Duodenal mucosa (tissue), 2 donors: ENCODE results near the gene EEF1A1.
A peak's percentile ranks its signal among the peaks of the same experiment; 100 is the strongest.

ENCODE experiments used
- H3K27ac ChIP-seq: one replicate; pipeline ENCODE4 v1.7.0; 2013; ENCODE audit warnings: low read depth, low read length
- H3K27me3 ChIP-seq, 2 donors: one replicate each; pipeline ENCODE4 v1.7.0; 2013; ENCODE audit warnings: low read length in 2 of 2, control low read depth in 1 of 2; ENCODE audit not compliant: insufficient read depth in 2 of 2, control insufficient read depth in 1 of 2
- H3K36me3 ChIP-seq, 2 donors: one replicate each; pipeline ENCODE4 v1.7.0; 2013; ENCODE audit warnings: low read length in 2 of 2, control low read depth in 1 of 2; ENCODE audit not compliant: insufficient read depth in 2 of 2, control insufficient read depth in 1 of 2
- H3K4me1 ChIP-seq, 2 donors: one replicate each; pipeline ENCODE4 v1.7.0; 2013; ENCODE audit warnings: low read length in 2 of 2, control low read depth in 1 of 2; ENCODE audit not compliant: insufficient read depth in 2 of 2, control insufficient read depth in 1 of 2
- H3K4me3 ChIP-seq, 2 donors: one replicate each; pipeline ENCODE4 v1.7.0; 2013; ENCODE audit warnings: low read length in 2 of 2, low read depth in 1 of 2
- H3K9ac ChIP-seq, 2 donors: one replicate each; pipeline ENCODE4 v1.7.0; 2013; ENCODE audit warnings: low read length in 2 of 2, low read depth in 1 of 2
- H3K9me3 ChIP-seq, 2 donors: one replicate each; pipeline ENCODE4 v1.7.0; 2013; ENCODE audit warnings: low read length in 2 of 2, control low read depth in 1 of 2; ENCODE audit not compliant: control insufficient read depth in 1 of 2

Gene EEF1A1

DNA sequence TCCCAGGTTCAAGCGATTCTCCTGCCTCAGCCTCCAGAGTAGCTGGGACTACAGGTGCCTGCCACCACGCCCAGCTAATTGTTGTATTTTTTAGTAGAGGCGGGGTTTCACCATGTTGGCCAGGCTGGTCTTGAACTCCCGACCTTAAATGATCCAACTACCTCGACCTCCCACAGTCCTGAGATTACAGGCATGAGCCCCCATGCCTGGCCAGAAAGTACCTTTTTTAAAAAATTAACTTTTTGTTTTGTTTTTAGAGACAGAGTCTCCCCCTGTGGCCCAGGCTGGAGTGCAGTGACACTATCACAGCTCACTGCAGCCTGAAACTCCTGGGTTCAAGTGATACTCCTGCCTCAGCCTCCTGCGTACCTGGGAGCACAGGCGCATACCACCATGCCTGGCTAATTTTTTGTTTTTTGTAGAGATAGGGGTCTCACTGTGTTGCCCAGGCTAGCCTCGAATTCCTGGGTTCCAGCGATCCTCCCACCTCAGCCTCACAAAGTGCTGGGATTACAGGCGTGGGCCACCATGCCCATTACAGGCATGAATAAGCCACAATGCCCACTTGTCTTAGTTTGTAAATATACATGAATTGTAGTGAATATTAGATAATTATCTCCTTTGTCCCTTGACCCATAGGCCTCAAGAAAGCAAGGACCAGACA lies 17.4 kb upstream of the EEF1A1 start:
- Histone ChIP-seq H3K27me3 (no peaks in the 10 kb centered on the region), H3K4me1 (no peaks in the 10 kb centered on the region), H3K36me3 (no peaks in the 10 kb centered on the region), H3K4me3 (no peak overlapping the region), H3K27ac (no peak overlapping the region), H3K9me3 (no peaks in the 10 kb centered on the region), H3K9ac (no peak overlapping the region)

DNA sequence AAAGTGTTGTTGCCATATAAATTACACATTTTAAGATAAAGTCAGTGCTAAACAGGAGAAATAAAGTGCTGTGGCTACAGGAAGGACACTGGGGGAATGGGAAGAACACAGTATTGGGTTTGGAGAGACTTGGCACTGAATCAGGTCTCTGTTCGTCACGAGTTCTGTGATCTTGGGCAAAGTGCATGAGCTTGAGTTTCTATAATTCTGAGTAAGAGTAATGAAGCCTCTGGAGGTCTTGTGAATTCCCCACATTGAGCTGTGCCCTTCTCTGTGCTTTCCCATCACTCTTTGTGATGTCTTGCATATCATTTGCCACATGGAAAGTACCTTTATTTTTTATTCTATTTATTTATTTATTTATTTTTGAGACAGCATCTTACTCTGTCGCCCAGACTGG lies 16.8 kb upstream of the EEF1A1 start:
- Histone ChIP-seq H3K9ac (no peak overlapping the region), H3K27me3 (no peaks in the 10 kb centered on the region), H3K36me3 (no peaks in the 10 kb centered on the region), H3K4me1 (no peaks in the 10 kb centered on the region), H3K4me3 (no peak overlapping the region), H3K9me3 (no peaks in the 10 kb centered on the region), H3K27ac (no peak overlapping the region)

DNA sequence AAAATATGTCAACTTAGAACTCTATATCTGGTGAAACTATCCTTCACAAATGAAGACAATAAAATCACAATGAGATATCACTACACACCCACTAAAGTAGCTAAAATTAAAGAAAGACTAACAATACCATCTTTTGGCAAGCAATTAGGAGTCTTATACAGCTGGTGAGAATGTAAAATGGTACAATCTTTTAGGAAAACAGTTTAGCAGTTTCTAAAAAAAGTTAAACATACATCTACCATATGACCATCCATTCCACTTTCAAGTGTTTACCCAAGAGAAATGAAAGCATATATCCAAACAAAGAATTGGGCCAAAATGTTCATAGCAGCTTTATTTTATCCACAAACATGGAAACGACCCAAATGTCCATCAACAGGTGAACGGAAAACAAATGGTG lies 13.8 kb upstream of the EEF1A1 start:
- Histone ChIP-seq H3K27ac (no peak overlapping the region), H3K9ac (no peak overlapping the region), H3K4me3 (no peak overlapping the region), H3K27me3 (no peaks in the 10 kb centered on the region), H3K4me1 (no peaks in the 10 kb centered on the region), H3K36me3 (no peaks in the 10 kb centered on the region), H3K9me3 (no peaks in the 10 kb centered on the region)

DNA sequence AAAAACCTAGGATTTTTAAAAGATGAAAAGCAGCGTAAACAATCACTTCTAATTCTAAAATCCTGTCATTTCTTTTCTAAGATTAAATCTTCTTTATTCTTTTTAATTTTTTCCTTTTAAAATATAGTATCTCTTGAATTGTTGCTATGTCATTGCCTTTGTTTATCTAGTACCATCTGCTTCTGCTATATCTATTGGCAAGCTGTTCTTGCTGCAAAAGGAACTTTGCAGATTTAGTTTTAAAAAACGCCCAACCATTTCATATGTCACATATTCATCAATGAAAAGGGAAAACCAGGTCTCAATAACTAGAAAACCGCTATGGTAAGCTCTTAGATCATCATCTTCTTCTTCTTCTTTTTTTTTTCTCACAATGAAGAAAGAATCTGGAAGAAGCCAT lies 11.5 kb upstream of the EEF1A1 start:
- no peak overlapping the region for H3K4me3 ChIP-seq

DNA sequence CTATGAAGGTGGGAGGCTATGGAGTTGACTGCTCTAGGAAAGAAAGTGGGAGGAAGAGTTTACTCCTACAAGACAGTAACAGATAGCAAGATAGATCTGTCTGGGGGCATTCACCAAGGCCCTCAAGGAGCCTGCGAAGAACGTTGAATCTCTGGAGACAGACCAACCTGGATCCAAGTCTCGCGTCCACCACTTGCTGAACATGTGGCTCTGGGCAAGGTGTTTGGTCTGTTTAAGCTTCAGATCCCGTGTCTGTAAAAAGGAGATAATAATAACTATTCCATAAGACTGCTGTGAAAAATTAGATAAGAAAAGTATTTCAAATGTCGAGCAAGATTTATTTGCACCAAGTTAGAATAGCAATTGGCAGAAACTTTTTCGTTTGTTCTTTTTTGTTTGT lies 8.1 kb upstream of the EEF1A1 start:
- no peak overlapping the region for H3K9ac ChIP-seq
- no peak overlapping the region for H3K27ac ChIP-seq
- no peaks in the 10 kb centered on the region for H3K36me3 ChIP-seq
- no peak overlapping the region for H3K4me3 ChIP-seq
- H3K27me3 ChIP-seq: no peaks in the 10 kb centered on the region
- peaks cover 0 to 1% of the 10 kb centered on the region in 2 donors for H3K4me1 ChIP-seq
- H3K9me3 ChIP-seq: no peaks in the 10 kb centered on the region

More for the DNA sequence above, 11.5 kb upstream of the EEF1A1 start:
- no peaks in the 10 kb centered on the region for H3K36me3 ChIP-seq
- H3K9ac ChIP-seq: no peak overlapping the region
- no peaks in the 10 kb centered on the region for H3K9me3 ChIP-seq
- H3K27ac ChIP-seq: no peak overlapping the region
- no peaks in the 10 kb centered on the region for H3K27me3 ChIP-seq
- no peaks in the 10 kb centered on the region for H3K4me1 ChIP-seq

DNA sequence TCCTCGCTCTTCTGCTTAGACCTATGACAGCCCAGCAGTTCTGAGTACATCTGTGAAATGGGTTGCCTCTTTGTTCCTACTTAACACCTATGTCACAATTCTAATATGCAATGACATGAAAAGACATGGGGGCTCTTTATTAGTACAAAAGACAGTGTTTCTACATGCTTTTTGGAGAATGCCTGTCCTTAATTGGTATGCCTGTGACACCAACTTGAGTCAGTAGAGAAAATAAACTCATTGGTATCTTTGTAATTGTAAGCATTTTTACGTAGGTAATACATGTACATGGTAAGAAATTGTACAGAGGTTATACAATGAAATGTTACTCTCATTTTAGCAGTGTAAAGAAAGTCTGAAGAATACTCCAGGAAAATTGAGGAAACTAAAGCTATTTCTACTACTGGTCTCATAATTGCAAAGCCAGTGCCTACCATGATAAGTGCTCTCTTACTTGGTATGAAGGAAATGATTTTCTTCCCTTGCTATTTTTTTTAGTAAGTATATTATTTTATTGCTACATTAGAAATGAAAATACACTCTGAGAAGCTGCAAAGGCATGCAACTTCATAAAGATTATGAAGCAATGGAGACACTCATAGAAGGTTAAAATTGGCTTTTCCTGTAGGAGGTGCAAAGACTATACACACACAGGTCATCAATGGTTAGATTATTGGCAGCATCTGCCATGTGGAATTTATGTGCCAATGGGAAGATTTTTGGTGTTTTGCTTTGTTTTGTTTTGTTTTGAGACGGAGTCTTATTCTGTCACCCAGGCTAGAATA lies 4.9 kb upstream of the EEF1A1 start:
- Histone ChIP-seq H3K4me1 (peaks cover 6 to 17% of the 10 kb centered on the region in 2 donors), H3K27ac (no peak overlapping the region), H3K4me3 (no peak overlapping the region), H3K36me3 (no peaks in the 10 kb centered on the region), H3K9me3 (no peaks in the 10 kb centered on the region), H3K9ac (no peak overlapping the region), H3K27me3 (no peaks in the 10 kb centered on the region)

DNA sequence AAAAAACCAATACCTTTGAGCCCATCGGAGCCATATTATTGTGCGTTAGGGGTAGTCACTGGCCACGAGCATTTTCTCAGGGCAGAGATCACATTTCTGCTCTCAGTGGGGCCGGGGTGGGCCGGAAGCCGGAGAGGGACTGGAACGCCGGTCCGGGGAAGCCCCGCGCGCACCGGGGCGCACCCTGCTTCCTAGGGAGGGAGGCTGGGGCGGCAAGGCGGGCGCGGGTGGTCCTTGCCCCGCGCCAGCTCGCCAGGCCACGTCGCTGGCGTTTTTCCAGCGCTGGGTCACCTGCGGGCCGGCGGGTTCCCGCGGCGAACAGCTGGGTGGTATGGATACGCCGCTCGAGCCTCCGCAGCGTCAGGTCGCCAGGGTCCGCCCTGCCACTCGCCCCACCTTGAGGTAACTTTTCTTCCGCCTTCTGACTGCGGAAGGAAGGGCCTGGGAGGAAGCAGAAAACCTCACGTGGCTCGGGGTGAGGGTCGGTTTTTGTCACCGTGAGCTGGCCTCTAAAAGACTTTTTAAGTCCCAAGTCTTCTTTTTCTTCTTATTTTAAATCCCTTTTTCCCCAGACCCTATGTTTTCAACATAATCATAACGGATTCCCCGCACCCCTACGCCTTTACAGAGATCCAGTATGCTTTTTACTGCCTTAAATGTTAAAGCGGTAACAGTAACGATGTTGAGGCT lies 2.7 kb upstream of the EEF1A1 start:
- H3K4me1 ChIP-seq: peaks cover 11 to 29% of the 10 kb centered on the region in 2 donors

DNA sequence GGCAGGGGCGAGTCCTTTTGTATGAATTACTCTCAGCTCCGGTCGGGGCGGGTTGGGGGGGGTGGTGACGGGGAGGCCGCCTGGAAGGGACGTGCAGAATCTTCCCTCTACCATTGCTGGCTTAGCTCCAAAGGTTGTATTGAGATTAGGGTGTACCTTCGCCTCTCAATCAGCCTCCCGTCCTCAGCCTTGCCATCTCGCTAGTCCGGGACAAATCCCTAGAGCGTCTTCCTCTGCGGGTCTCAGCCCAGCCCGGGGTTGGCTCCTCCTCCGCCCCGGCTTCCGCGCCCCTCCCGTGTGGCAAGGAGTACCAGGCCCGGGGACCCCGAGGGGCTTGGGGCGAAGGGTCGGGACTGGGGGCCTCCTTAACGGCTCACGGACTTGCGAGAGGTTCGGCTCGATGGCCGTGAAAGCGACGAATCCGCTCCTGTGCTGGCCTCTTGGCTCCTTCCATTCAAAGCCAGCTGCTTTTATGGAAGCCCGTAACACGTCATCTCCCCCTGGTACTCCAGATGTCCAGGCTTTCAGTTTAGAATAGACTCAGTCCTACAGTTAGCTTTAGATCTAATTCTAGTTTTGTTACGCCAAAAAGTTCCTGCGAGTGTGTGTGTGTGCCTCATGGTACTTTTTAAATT lies 636 bp upstream of the EEF1A1 start:
- Histone ChIP-seq H3K9ac (peak overlapping the region; percentile 90 to 100), H3K27ac (peak overlapping the region; percentile 100), H3K4me3 (peak overlapping the region; percentile 95 to 99), H3K4me1 (peaks cover 26 to 45% of the 10 kb centered on the region in 2 donors), H3K9me3 (no peaks in the 10 kb centered on the region), H3K27me3 (no peaks in the 10 kb centered on the region), H3K36me3 (peaks cover 29 to 35% of the 10 kb centered on the region in 2 donors)

More for the DNA sequence above, 2.7 kb upstream of the EEF1A1 start:
- Histone ChIP-seq H3K27ac (peak overlapping the region; percentile 97), H3K27me3 (no peaks in the 10 kb centered on the region), H3K9me3 (no peaks in the 10 kb centered on the region), H3K4me3 (peak overlapping the region; percentile 64 to 99), H3K36me3 (peaks cover 11 to 17% of the 10 kb centered on the region in 2 donors), H3K9ac (peak overlapping the region; percentile 88 to 90)

DNA sequence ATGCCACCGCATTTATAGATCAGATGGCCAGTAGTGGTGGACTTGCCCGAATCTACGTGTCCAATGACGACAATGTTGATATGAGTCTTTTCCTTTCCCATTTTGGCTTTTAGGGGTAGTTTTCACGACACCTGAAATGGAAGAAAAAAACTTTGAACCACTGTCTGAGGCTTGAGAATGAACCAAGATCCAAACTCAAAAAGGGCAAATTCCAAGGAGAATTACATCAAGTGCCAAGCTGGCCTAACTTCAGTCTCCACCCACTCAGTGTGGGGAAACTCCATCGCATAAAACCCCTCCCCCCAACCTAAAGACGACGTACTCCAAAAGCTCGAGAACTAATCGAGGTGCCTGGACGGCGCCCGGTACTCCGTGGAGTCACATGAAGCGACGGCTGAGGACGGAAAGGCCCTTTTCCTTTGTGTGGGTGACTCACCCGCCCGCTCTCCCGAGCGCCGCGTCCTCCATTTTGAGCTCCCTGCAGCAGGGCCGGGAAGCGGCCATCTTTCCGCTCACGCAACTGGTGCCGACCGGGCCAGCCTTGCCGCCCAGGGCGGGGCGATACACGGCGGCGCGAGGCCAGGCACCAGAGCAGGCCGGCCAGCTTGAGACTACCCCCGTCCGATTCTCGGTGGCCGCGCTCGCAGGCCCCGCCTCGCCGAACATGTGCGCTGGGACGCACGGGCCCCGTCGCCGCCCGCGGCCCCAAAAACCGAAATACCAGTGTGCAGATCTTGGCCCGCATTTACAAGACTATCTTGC lies 725 bp downstream of the EEF1A1 start:
- Histone ChIP-seq H3K27me3 (no peaks in the 10 kb centered on the region), H3K9ac (peak overlapping the region; percentile 100), H3K9me3 (no peaks in the 10 kb centered on the region), H3K4me3 (peak overlapping the region; percentile 95 to 99), H3K27ac (peak overlapping the region; percentile 100), H3K36me3 (peaks cover 35 to 43% of the 10 kb centered on the region in 2 donors), H3K4me1 (peaks cover 38 to 54% of the 10 kb centered on the region in 2 donors)
